ENCODE results near the gene ZBTB20.

DNA sequence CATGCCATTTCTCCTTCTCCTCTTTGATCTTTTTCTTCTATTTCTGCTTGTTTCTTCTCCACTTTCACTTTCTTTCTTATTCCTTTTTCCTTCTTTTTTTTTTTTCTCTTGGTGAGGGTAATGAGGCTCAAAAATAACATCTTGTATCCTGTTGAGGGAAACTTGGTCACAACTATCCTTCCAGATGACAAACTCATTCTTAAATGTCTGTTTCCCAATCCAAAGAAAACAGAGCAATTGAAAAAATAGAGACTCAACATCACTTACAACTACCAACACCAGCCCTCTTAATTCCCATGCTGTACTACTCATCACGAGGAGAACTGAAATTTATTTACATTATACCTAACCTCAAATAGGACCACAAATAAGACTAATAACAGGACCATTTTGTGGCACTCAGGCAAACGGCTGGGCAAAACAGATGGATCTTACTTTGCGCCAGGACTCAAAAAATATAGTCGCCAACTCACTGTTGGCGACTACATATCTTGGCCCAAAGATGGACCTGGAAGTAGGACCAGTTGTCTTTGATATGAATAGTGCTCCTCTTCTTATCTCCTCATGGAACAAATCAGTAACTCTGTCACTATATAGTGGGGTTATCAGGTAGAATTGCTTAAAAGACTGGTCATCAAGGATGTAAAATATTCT is 343.9 kb downstream of the ZBTB20 start:
- TF ChIP-seq, protein P1, sequence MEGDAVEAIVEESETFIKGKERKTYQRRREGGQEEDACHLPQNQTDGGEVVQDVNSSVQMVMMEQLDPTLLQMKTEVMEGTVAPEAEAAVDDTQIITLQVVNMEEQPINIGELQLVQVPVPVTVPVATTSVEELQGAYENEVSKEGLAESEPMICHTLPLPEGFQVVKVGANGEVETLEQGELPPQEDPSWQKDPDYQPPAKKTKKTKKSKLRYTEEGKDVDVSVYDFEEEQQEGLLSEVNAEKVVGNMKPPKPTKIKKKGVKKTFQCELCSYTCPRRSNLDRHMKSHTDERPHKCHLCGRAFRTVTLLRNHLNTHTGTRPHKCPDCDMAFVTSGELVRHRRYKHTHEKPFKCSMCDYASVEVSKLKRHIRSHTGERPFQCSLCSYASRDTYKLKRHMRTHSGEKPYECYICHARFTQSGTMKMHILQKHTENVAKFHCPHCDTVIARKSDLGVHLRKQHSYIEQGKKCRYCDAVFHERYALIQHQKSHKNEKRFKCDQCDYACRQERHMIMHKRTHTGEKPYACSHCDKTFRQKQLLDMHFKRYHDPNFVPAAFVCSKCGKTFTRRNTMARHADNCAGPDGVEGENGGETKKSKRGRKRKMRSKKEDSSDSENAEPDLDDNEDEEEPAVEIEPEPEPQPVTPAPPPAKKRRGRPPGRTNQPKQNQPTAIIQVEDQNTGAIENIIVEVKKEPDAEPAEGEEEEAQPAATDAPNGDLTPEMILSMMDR (IDR thresholded peaks at IDR 0.05), result no peak
- TF ChIP-seq POLR2AphosphoS5 (IDR thresholded peaks at IDR 0.05; ENCODE audit: low read depth, low read length), result no peak
- TF ChIP-seq FOSL2 (IDR thresholded peaks at IDR 0.05; ENCODE audit: borderline replicate concordance, low read depth), result no peak
- TF ChIP-seq NFIC (IDR thresholded peaks at IDR 0.05; ENCODE audit: borderline replicate concordance), result no peak
- TF ChIP-seq RAD21 (IDR thresholded peaks at IDR 0.05; ENCODE audit: low read length), result no peak
- no peak for TF ChIP-seq EZH2phosphoT487 (IDR thresholded peaks at IDR 0.05; ENCODE audit: borderline replicate concordance, low read depth)
- TF ChIP-seq, protein P2, sequence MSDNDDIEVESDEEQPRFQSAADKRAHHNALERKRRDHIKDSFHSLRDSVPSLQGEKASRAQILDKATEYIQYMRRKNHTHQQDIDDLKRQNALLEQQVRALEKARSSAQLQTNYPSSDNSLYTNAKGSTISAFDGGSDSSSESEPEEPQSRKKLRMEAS (IDR thresholded peaks at IDR 0.05; ENCODE audit: low read depth), result no peak
- no peak for TF ChIP-seq EP300 (IDR thresholded peaks at IDR 0.05; ENCODE audit: borderline replicate concordance in 1 of 2, low read depth in 1 of 2, low read length in 1 of 2)
- TF ChIP-seq, protein P3, sequence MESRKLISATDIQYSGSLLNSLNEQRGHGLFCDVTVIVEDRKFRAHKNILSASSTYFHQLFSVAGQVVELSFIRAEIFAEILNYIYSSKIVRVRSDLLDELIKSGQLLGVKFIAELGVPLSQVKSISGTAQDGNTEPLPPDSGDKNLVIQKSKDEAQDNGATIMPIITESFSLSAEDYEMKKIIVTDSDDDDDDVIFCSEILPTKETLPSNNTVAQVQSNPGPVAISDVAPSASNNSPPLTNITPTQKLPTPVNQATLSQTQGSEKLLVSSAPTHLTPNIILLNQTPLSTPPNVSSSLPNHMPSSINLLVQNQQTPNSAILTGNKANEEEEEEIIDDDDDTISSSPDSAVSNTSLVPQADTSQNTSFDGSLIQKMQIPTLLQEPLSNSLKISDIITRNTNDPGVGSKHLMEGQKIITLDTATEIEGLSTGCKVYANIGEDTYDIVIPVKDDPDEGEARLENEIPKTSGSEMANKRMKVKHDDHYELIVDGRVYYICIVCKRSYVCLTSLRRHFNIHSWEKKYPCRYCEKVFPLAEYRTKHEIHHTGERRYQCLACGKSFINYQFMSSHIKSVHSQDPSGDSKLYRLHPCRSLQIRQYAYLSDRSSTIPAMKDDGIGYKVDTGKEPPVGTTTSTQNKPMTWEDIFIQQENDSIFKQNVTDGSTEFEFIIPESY (IDR thresholded peaks at IDR 0.05; ENCODE audit: borderline replicate concordance, low read depth), result no peak
- TF ChIP-seq, protein P4, sequence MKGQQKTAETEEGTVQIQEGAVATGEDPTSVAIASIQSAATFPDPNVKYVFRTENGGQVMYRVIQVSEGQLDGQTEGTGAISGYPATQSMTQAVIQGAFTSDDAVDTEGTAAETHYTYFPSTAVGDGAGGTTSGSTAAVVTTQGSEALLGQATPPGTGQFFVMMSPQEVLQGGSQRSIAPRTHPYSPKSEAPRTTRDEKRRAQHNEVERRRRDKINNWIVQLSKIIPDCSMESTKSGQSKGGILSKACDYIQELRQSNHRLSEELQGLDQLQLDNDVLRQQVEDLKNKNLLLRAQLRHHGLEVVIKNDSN (IDR thresholded peaks at IDR 0.05; ENCODE audit: borderline replicate concordance, low read depth), result no peak
- TF ChIP-seq, protein P5, sequence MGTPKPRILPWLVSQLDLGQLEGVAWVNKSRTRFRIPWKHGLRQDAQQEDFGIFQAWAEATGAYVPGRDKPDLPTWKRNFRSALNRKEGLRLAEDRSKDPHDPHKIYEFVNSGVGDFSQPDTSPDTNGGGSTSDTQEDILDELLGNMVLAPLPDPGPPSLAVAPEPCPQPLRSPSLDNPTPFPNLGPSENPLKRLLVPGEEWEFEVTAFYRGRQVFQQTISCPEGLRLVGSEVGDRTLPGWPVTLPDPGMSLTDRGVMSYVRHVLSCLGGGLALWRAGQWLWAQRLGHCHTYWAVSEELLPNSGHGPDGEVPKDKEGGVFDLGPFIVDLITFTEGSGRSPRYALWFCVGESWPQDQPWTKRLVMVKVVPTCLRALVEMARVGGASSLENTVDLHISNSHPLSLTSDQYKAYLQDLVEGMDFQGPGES (IDR thresholded peaks at IDR 0.05; ENCODE audit: low read depth, low read length), result no peak
- TF ChIP-seq, protein P6, sequence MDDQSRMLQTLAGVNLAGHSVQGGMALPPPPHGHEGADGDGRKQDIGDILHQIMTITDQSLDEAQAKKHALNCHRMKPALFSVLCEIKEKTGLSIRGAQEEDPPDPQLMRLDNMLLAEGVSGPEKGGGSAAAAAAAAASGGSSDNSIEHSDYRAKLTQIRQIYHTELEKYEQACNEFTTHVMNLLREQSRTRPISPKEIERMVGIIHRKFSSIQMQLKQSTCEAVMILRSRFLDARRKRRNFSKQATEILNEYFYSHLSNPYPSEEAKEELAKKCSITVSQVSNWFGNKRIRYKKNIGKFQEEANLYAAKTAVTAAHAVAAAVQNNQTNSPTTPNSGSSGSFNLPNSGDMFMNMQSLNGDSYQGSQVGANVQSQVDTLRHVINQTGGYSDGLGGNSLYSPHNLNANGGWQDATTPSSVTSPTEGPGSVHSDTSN (IDR thresholded peaks at IDR 0.05), result no peak

Data from SK-N-SH (cell line).